SJSA1 (cell line): ENCODE data around the gene RAPGEF4. TPM values are rescaled to one million over a fixed set of nuclear protein-coding genes. Genes with fewer than 3 reads are reported as not detected.
"Not testable (repeated sequence)": the region's sequence is repeated elsewhere in the genome, so short reads cannot be mapped to it uniquely, and the experiment has no call there.

ENCODE experiments used
- DNase-seq, 2 experiments: peaks; one replicate each; pipeline ENCODE4 v3.0.0-alpha.2; 2015 to 2020; ENCODE audit warnings: low spot score in 2 of 2, low read depth in 1 of 2
- H3K27ac ChIP-seq: fragments of 250-450 bp; sonication (Bioruptor Pico); 2 replicates; pipeline ENCODE4 v1.5.1; 2020; ENCODE audit warnings: mild to moderate bottlenecking, moderate library complexity
- H3K27me3 ChIP-seq: fragments of 250-450 bp; sonication (Bioruptor Pico); replicated peaks from 2 replicates; pipeline ENCODE4 v1.5.1; 2020; ENCODE audit warnings: mild to moderate bottlenecking, moderate library complexity
- H3K36me3 ChIP-seq: fragments of 250-450 bp; sonication (Bioruptor Pico); 2 replicates; pipeline ENCODE4 v1.5.1; 2020; ENCODE audit warnings: mild to moderate bottlenecking
- H3K4me1 ChIP-seq: fragments of 250-450 bp; sonication (Bioruptor Pico); replicated peaks from 2 replicates; pipeline ENCODE4 v1.6.1; 2021; ENCODE audit warnings: mild to moderate bottlenecking
- H3K4me3 ChIP-seq: fragments of 250-450 bp; sonication (Bioruptor Pico); 2 replicates; pipeline ENCODE4 v1.5.1; 2020; ENCODE audit warnings: mild to moderate bottlenecking
- H3K9me3 ChIP-seq: fragments of 250-450 bp; sonication (Bioruptor Pico); replicated peaks from 2 replicates; pipeline ENCODE4 v1.5.1; 2020; ENCODE audit warnings: mild to moderate bottlenecking
- total RNA-seq: library from RNA; depleted of rRNA; stranded (reverse); fragments of >200 nt; shearing (Covaris generic); gene quantifications from 2 replicates; pipeline ENCODE4 v1.2.3, GENCODE V29; 2014

The RAPGEF4 gene
- total RNA-seq, 1 experiment from 2014 or later, result 0.47 TPM

GRCh38 chr2:173037245-173038120 lies 301.8 kb downstream of the RAPGEF4 start:
- Histone ChIP-seq H3K4me3 (no peak overlapping the region), H3K27ac (peak overlapping the region; percentile 32)

GRCh38 chr2:173038257-173038656 lies 302.6 kb downstream of the RAPGEF4 start:
- DNase-seq, H3K4me3 ChIP-seq, H3K27me3 ChIP-seq, H3K9me3 ChIP-seq, H3K36me3 ChIP-seq, H3K27ac ChIP-seq: not testable (repeated sequence)
- H3K4me1 ChIP-seq, result peaks cover 19% of the 10 kb centered on the region

More at GRCh38 chr2:173037245-173038120, 301.8 kb downstream of the RAPGEF4 start:
- no peaks in the 10 kb centered on the region for H3K27me3 ChIP-seq
- no peaks in the 10 kb centered on the region for H3K9me3 ChIP-seq
- peaks cover 25% of the 10 kb centered on the region for H3K4me1 ChIP-seq
- H3K36me3 ChIP-seq, result no peaks in the 10 kb centered on the region
- DNase-seq, result peak in 1 of 2 experiments; percentile 66

- H3K27ac ChIP-seq, result no peak overlapping the region
- no peak for DNase-seq
- H3K4me1 ChIP-seq, result peaks cover 26% of the 10 kb centered on the region
- no peaks in the 10 kb centered on the region for H3K9me3 ChIP-seq
- no peaks in the 10 kb centered on the region for H3K36me3 ChIP-seq
- H3K4me3 ChIP-seq, result no peak overlapping the region
- no peaks in the 10 kb centered on the region for H3K27me3 ChIP-seq
Measured at GRCh38 chr2:173040729-173041128, 305.1 kb downstream of the RAPGEF4 start.

GRCh38 chr2:173043476-173043875 lies 307.8 kb downstream of the RAPGEF4 start:
- Histone ChIP-seq H3K4me3 (no peak overlapping the region), H3K27ac (no peak overlapping the region), H3K9me3 (no peaks in the 10 kb centered on the region), H3K4me1 (peaks cover 21% of the 10 kb centered on the region), H3K27me3 (no peaks in the 10 kb centered on the region), H3K36me3 (no peaks in the 10 kb centered on the region)
- DNase-seq, result no peak

GRCh38 chr2:173043897-173044519 lies 308.4 kb downstream of the RAPGEF4 start:
- Histone ChIP-seq H3K4me3 (no peak overlapping the region), H3K9me3 (no peaks in the 10 kb centered on the region), H3K4me1 (peaks cover 26% of the 10 kb centered on the region), H3K36me3 (no peaks in the 10 kb centered on the region), H3K27me3 (no peaks in the 10 kb centered on the region), H3K27ac (no peak overlapping the region)
- no peak for DNase-seq

GRCh38 chr2:173044686-173045085 lies 309.0 kb downstream of the RAPGEF4 start:
- no peak overlapping the region for H3K4me3 ChIP-seq
- H3K27me3 ChIP-seq, result no peaks in the 10 kb centered on the region
- no peaks in the 10 kb centered on the region for H3K9me3 ChIP-seq
- peaks cover 33% of the 10 kb centered on the region for H3K4me1 ChIP-seq
- H3K36me3 ChIP-seq, result no peaks in the 10 kb centered on the region
- no peak for DNase-seq
- H3K27ac ChIP-seq, result no peak overlapping the region

GRCh38 chr2:173045181-173045580 lies 309.5 kb downstream of the RAPGEF4 start:
- no peaks in the 10 kb centered on the region for H3K27me3 ChIP-seq
- H3K36me3 ChIP-seq, result no peaks in the 10 kb centered on the region
- no peak for DNase-seq
- no peak overlapping the region for H3K27ac ChIP-seq
- no peak overlapping the region for H3K4me3 ChIP-seq
- no peaks in the 10 kb centered on the region for H3K9me3 ChIP-seq
- H3K4me1 ChIP-seq, result peaks cover 38% of the 10 kb centered on the region

GRCh38 chr2:173048522-173048896 lies 312.9 kb downstream of the RAPGEF4 start:
- H3K9me3 ChIP-seq, result 0 out of 2 replicates have a peak, but pooled peaks cover 2% of the 10 kb centered on the region
- no peaks in the 10 kb centered on the region for H3K27me3 ChIP-seq
- peak overlapping the region; percentile 89 for H3K27ac ChIP-seq
- no peaks in the 10 kb centered on the region for H3K36me3 ChIP-seq
- DNase-seq, result no peak
- H3K4me1 ChIP-seq, result peaks cover 57% of the 10 kb centered on the region
- H3K4me3 ChIP-seq, result no peak overlapping the region

GRCh38 chr2:173048897-173049661 lies 313.4 kb downstream of the RAPGEF4 start:
- Histone ChIP-seq H3K27ac (peak overlapping the region; percentile 89), H3K4me1 (peaks cover 63% of the 10 kb centered on the region), H3K4me3 (no peak overlapping the region), H3K27me3 (no peaks in the 10 kb centered on the region), H3K36me3 (no peaks in the 10 kb centered on the region), H3K9me3 (0 out of 2 replicates have a peak, but pooled peaks cover 2% of the 10 kb centered on the region)
- DNase-seq, result peak; percentile 79 to 88

GRCh38 chr2:173049831-173050230 lies 314.2 kb downstream of the RAPGEF4 start:
- Histone ChIP-seq H3K4me1 (peaks cover 70% of the 10 kb centered on the region), H3K4me3 (no peak overlapping the region), H3K36me3 (no peaks in the 10 kb centered on the region), H3K27ac (peak overlapping the region; percentile 89), H3K9me3 (0 out of 2 replicates have a peak, but pooled peaks cover 2% of the 10 kb centered on the region), H3K27me3 (no peaks in the 10 kb centered on the region)
- peak in 1 of 2 experiments; percentile 24 for DNase-seq

- Histone ChIP-seq H3K4me3 (no peak overlapping the region), H3K27ac (no peak overlapping the region), H3K36me3 (no peaks in the 10 kb centered on the region), H3K9me3 (0 out of 2 replicates have a peak, but pooled peaks cover 2% of the 10 kb centered on the region), H3K27me3 (no peaks in the 10 kb centered on the region), H3K4me1 (peaks cover 72% of the 10 kb centered on the region)
- DNase-seq, result no peak
Measured at GRCh38 chr2:173050684-173051083, 315.0 kb downstream of the RAPGEF4 start.

- 0 out of 2 replicates have a peak, but pooled peaks cover 2% of the 10 kb centered on the region for H3K9me3 ChIP-seq
- no peak overlapping the region for H3K27ac ChIP-seq
- DNase-seq, result no peak
- H3K4me3 ChIP-seq, result no peak overlapping the region
- H3K36me3 ChIP-seq, result no peaks in the 10 kb centered on the region
- no peaks in the 10 kb centered on the region for H3K27me3 ChIP-seq
- peaks cover 70% of the 10 kb centered on the region for H3K4me1 ChIP-seq
Measured at GRCh38 chr2:173051463-173052215, 316.0 kb downstream of the RAPGEF4 start.
